CD14-positive monocyte (primary cell): ENCODE data around the gene CYCS. TPM values are rescaled to one million over a fixed set of nuclear protein-coding genes. Genes with fewer than 3 reads are reported as not detected.

Experiments used
- DNase-seq, 3 donors: peaks; one replicate each; pipeline ENCODE4 v3.0.0-alpha.2; 2011 to 2022
- H2AFZ ChIP-seq: 2 replicates; pipeline ENCODE4 v1.6.0; 2012; ENCODE audit warnings: mild to moderate bottlenecking, low read depth, low read length, inconsistent platforms; ENCODE audit not compliant: insufficient read depth, poor library complexity, severe bottlenecking
- H3K27ac ChIP-seq, 2 donors: 1 replicate in 1 of 2; 2 replicates in 1 of 2; pipeline ENCODE4 v1.5.1; 2012 to 2013; ENCODE audit warnings: low read length in 2 of 2, control low read depth in 1 of 2, inconsistent platforms in 1 of 2, low read depth in 1 of 2, mild to moderate bottlenecking in 1 of 2
- H3K27me3 ChIP-seq, 2 donors: one replicate each; pipeline versions ENCODE4 v1.6.0 to v1.6.1; 2011 to 2013; ENCODE audit warnings: low read length in 2 of 2; ENCODE audit not compliant: control insufficient read depth in 2 of 2, insufficient read depth in 2 of 2
- H3K36me3 ChIP-seq, 2 donors: replicated peaks in 1 of 2; 1 replicate in 1 of 2; 2 replicates in 1 of 2; pipeline versions ENCODE4 v1.5.1 to v1.6.1; 2012 to 2013; ENCODE audit warnings: low read length in 2 of 2, control low read depth in 1 of 2, inconsistent platforms in 1 of 2, mild to moderate bottlenecking in 1 of 2; ENCODE audit not compliant: insufficient read depth in 2 of 2, control insufficient read depth in 1 of 2
- H3K4me1 ChIP-seq, 2 donors: 1 replicate in 1 of 2; 2 replicates in 1 of 2; pipeline versions ENCODE4 v1.5.1 to v1.6.1; 2012 to 2013; ENCODE audit warnings: low read length in 2 of 2, control low read depth in 1 of 2, inconsistent platforms in 1 of 2, mild to moderate bottlenecking in 1 of 2, moderate library complexity in 1 of 2; ENCODE audit not compliant: insufficient read depth in 2 of 2, control insufficient read depth in 1 of 2
- H3K4me2 ChIP-seq: replicated peaks from 2 replicates; pipeline ENCODE3; 2012; ENCODE audit warnings: low read length, moderate library complexity, mild to moderate bottlenecking; ENCODE audit not compliant: poor library complexity, severe bottlenecking; ENCODE audit errors: extremely low read depth
- H3K4me3 ChIP-seq, 3 experiments: fragments of 200-600 bp in 1 of 3; sonication (generic) in 1 of 3; replicated peaks in 1 of 3; 1 replicate in 2 of 3; 2 replicates in 1 of 3; pipeline ENCODE4 v1.5.1; 2011 to 2013; ENCODE audit warnings: low read length in 3 of 3, mild to moderate bottlenecking in 3 of 3, control low read depth in 2 of 3, low read depth in 2 of 3, inconsistent platforms in 1 of 3, moderate library complexity in 1 of 3
- H3K79me2 ChIP-seq: 2 replicates; pipeline ENCODE4 v1.6.0; 2012; ENCODE audit warnings: mild to moderate bottlenecking, control low read depth, inconsistent platforms, low read length, moderate library complexity; ENCODE audit not compliant: insufficient read depth
- H3K9ac ChIP-seq: 2 replicates; pipeline ENCODE4 v1.6.0; 2017; ENCODE audit warnings: low read length, mild to moderate bottlenecking; ENCODE audit not compliant: insufficient read depth, poor library complexity, severe bottlenecking
- H3K9me3 ChIP-seq, 2 donors: replicated peaks in 1 of 2; 1 replicate in 1 of 2; 2 replicates in 1 of 2; pipeline versions ENCODE4 v1.5.1 to v1.6.1; 2012 to 2013; ENCODE audit warnings: low read length in 2 of 2, control low read depth in 1 of 2; ENCODE audit not compliant: control insufficient read depth in 1 of 2, insufficient read depth in 1 of 2
- H4K20me1 ChIP-seq: 2 replicates; pipeline ENCODE4 v1.6.0; 2012; ENCODE audit warnings: mild to moderate bottlenecking, low read length, control low read depth, moderate library complexity; ENCODE audit not compliant: insufficient read depth
- H3K27ac Mint-ChIP-seq, 7 donors: one replicate each; pipeline ENCODE4 v1.8.0; 2020; ENCODE audit warnings: mild to moderate bottlenecking in 7 of 7, mixed read lengths in 7 of 7, moderate library complexity in 6 of 7, inconsistent platforms in 2 of 7
- H3K27me3 Mint-ChIP-seq, 3 donors: one replicate each; pipeline ENCODE4 v1.8.0; 2021 to 2022; ENCODE audit warnings: low read depth in 3 of 3, mild to moderate bottlenecking in 3 of 3, mixed read lengths in 3 of 3, moderate library complexity in 3 of 3, inconsistent platforms in 1 of 3
- H3K36me3 Mint-ChIP-seq, 2 donors: one replicate each; pipeline ENCODE4 v1.8.0; 2020; ENCODE audit warnings: mixed read lengths in 2 of 2, inconsistent platforms in 1 of 2, mild to moderate bottlenecking in 1 of 2
- H3K4me1 Mint-ChIP-seq: one replicate; pipeline ENCODE4 v1.8.0; 2020; ENCODE audit warnings: mild to moderate bottlenecking, mixed read lengths
- H3K4me3 Mint-ChIP-seq, 2 donors: one replicate each; pipeline ENCODE4 v1.8.0; 2020; ENCODE audit warnings: mild to moderate bottlenecking in 2 of 2, mixed read lengths in 2 of 2, moderate library complexity in 1 of 2
- H3K9me3 Mint-ChIP-seq, 7 donors: one replicate each; pipeline ENCODE4 v1.8.0; 2020 to 2022; ENCODE audit warnings: mixed read lengths in 7 of 7, mild to moderate bottlenecking in 6 of 7, moderate library complexity in 6 of 7, inconsistent platforms in 2 of 7
- CTCF ChIP-seq: fragments of 200-600 bp; IDR thresholded peaks from one replicate; pipeline ENCODE4 v1.8.0; 2022; ENCODE audit warnings: antibody characterized with exemption, mild to moderate bottlenecking
- WGBS: methylation state at CpG from one replicate; pipeline ENCODE4 v1.1.5; 2013; ENCODE audit warnings: missing lambda C conversion rate; ENCODE audit not compliant: insufficient coverage; 5-methylcytosine and 5-hydroxymethylcytosine counted together
- intact Hi-C, 2 donors: fragments of 100-400 bp; cut with micrococcal nuclease; formaldehyde crosslinking; loops; one replicate each; pipeline versions ENCODE4 v1.15.0 to v1.15.1; 2023
- polyA plus RNA-seq, 3 donors: library from polyadenylated mRNA; depleted of rRNA in 1 of 3; unstranded in 2 of 3; stranded (reverse) in 1 of 3; fragments of 300-500 nt in 2 of 3; fragments of >200 nt in 1 of 3; fragmentation: Illumina TruSeq in 2 of 3; gene quantifications; 1 replicate in 2 of 3; 2 replicates in 1 of 3; pipeline ENCODE4 v1.2.3, GENCODE V29; 2012 to 2021

CYCS gene
- polyA plus RNA-seq, 3 donors = 35.8 to 99.3 (median 80.8) TPM

- Histone ChIP-seq H3K27me3 (no peaks in the 10 kb centered on the region), H3K36me3 (peaks cover 14 to 28% of the 10 kb centered on the region in 2 donors), H4K20me1 (no peaks in the 10 kb centered on the region), H3K4me2 (no peak overlapping the region), H3K79me2 (no peaks in the 10 kb centered on the region), H3K9ac (no peak overlapping the region), H3K4me3 (no peak overlapping the region), H3K27ac (no peak overlapping the region), H3K4me1 (no peaks in the 10 kb centered on the region), H3K9me3 (no peaks in the 10 kb centered on the region), H2AFZ (no peak overlapping the region)
- Mint-ChIP-seq H3K9me3 (no peaks in the 10 kb centered on the region), H3K4me1 (no peaks in the 10 kb centered on the region), H3K4me3 (no peak overlapping the region), H3K27ac (no peak overlapping the region), H3K27me3 (no peaks in the 10 kb centered on the region), H3K36me3 (peaks cover 35 to 40% of the 10 kb centered on the region in 2 donors)
- TF ChIP-seq CTCF = no peak
- intact Hi-C loops = no loop called here
- 100% methylated on average over 4 of the region's 4 CpGs for WGBS
- no peak for DNase-seq
Measured at GRCh38 chr7:25158966-25159365, 33.9 kb upstream of the CYCS start.

- H3K9ac ChIP-seq = no peak overlapping the region
- peaks cover 45 to 46% of the 10 kb centered on the region in 2 donors for H3K36me3 Mint-ChIP-seq
- H3K9me3 ChIP-seq = no peaks in the 10 kb centered on the region
- no peak overlapping the region for H3K27ac ChIP-seq
- peaks cover 0 to 6% (median 0%) of the 10 kb centered on the region in 3 donors for H3K27me3 Mint-ChIP-seq
- peaks cover 22 to 52% of the 10 kb centered on the region in 2 donors for H3K36me3 ChIP-seq
- no peak overlapping the region for H3K4me2 ChIP-seq
- no peak for TF ChIP-seq CTCF
- no peaks in the 10 kb centered on the region for H3K4me1 Mint-ChIP-seq
- DNase-seq = no peak
- no peak overlapping the region for H3K27ac Mint-ChIP-seq
- no peak overlapping the region for H3K4me3 ChIP-seq
- H3K79me2 ChIP-seq = no peaks in the 10 kb centered on the region
- intact Hi-C loops = no loop called here
- no peaks in the 10 kb centered on the region for H3K9me3 Mint-ChIP-seq
- H2AFZ ChIP-seq = no peak overlapping the region
- no peaks in the 10 kb centered on the region for H4K20me1 ChIP-seq
- no peaks in the 10 kb centered on the region for H3K27me3 ChIP-seq
- WGBS = 100% methylated on average over 2 of the region's 2 CpGs
- no peaks in the 10 kb centered on the region for H3K4me1 ChIP-seq
- H3K4me3 Mint-ChIP-seq = no peak overlapping the region
Measured at GRCh38 chr7:25151773-25152172, 26.7 kb upstream of the CYCS start.
